Neural cell (in vitro differentiated cells): ENCODE data around the gene LTBP1. TPM values are rescaled to one million over a fixed set of nuclear protein-coding genes. Genes with fewer than 3 reads are reported as not detected.

Experiments used
- H2AFZ ChIP-seq: fragments of 200-600, 300-800 bp; sonication (generic), shearing (Covaris generic); 2 replicates; pipeline ENCODE4 v1.6.0; 2014; ENCODE audit warnings: low read depth, mild to moderate bottlenecking, antibody characterized with exemption, low read length, moderate library complexity
- H3F3A ChIP-seq: fragments of 200-600 bp; shearing (Covaris generic); 2 replicates; pipeline ENCODE4 v1.6.1; 2016; ENCODE audit warnings: mild to moderate bottlenecking, moderate library complexity, mixed read lengths, antibody characterized with exemption, low read length; ENCODE audit not compliant: insufficient read depth, poor library complexity, severe bottlenecking
- H3K27ac ChIP-seq: fragments of 200-600, 300-800 bp; sonication (generic), shearing (Covaris generic); 2 replicates; pipeline ENCODE4 v1.5.1; 2014; ENCODE audit warnings: mild to moderate bottlenecking, low read length, moderate library complexity
- H3K27me3 ChIP-seq: fragments of 300-800, 200-600 bp; sonication (generic), shearing (Covaris generic); 2 replicates; pipeline ENCODE4 v1.6.0; 2014; ENCODE audit warnings: mild to moderate bottlenecking, low read depth, low read length, moderate library complexity; ENCODE audit not compliant: insufficient read depth
- H3K36me3 ChIP-seq: fragments of 300-800, 200-600 bp; sonication (generic), shearing (Covaris generic); 2 replicates; pipeline ENCODE4 v1.5.1; 2014; ENCODE audit warnings: mild to moderate bottlenecking, antibody characterized with exemption, low read length, moderate library complexity; ENCODE audit not compliant: insufficient read depth
- H3K4me2 ChIP-seq: fragments of 300-800, 200-600 bp; sonication (generic), shearing (Covaris generic); 2 replicates; pipeline ENCODE4 v1.6.0; 2014; ENCODE audit warnings: mild to moderate bottlenecking, low read length
- H3K4me3 ChIP-seq: fragments of 300-800, 200-600 bp; sonication (generic), shearing (Covaris generic); 2 replicates; pipeline ENCODE4 v1.5.1; 2014; ENCODE audit warnings: mild to moderate bottlenecking, low read length, moderate library complexity
- H3K79me2 ChIP-seq: fragments of 200-600 bp; shearing (Covaris generic); replicated peaks from 2 replicates; pipeline ENCODE4 v1.6.0; 2014; ENCODE audit warnings: mild to moderate bottlenecking, low read length, moderate library complexity; ENCODE audit not compliant: insufficient read depth
- H3K9ac ChIP-seq: fragments of 300-800, 200-600 bp; sonication (generic), shearing (Covaris generic); 2 replicates; pipeline ENCODE4 v1.6.1; 2016; ENCODE audit warnings: mild to moderate bottlenecking, low read length, mixed read lengths
- H3K9me2 ChIP-seq: fragments of 200-600 bp; shearing (Covaris generic); 2 replicates; pipeline ENCODE4 v1.6.1; 2016; ENCODE audit warnings: mild to moderate bottlenecking, low read length, mixed read lengths; ENCODE audit not compliant: insufficient read depth
- H3K9me3 ChIP-seq: fragments of 200-600, 300-800 bp; sonication (generic), shearing (Covaris generic); 2 replicates; pipeline ENCODE4 v1.6.1; 2016; ENCODE audit warnings: mild to moderate bottlenecking, mixed run types, low read length, moderate library complexity, mixed read lengths
- H4K20me1 ChIP-seq: fragments of 200-600 bp; shearing (Covaris generic); 2 replicates; pipeline ENCODE4 v1.6.1; 2016; ENCODE audit warnings: mild to moderate bottlenecking, mixed run types; ENCODE audit not compliant: insufficient read depth
- CTCF ChIP-seq: fragments of 450-650 bp; IDR thresholded peaks from 2 replicates; pipeline ENCODE4 v1.5.1; 2014; ENCODE audit warnings: antibody characterized with exemption, mild to moderate bottlenecking, moderate library complexity; ENCODE audit not compliant: poor library complexity, severe bottlenecking
- EP300 ChIP-seq: fragments of 450-650 bp; conservative IDR thresholded peaks from 2 replicates; pipeline ENCODE4 v1.6.1; 2014; ENCODE audit warnings: antibody characterized with exemption, mild to moderate bottlenecking, moderate library complexity; ENCODE audit not compliant: poor library complexity, severe bottlenecking
- EZH2 ChIP-seq: fragments of 200-600, 300-800 bp; shearing (Covaris generic), sonication (generic); IDR thresholded peaks from 2 replicates; pipeline ENCODE4 v1.6.1; 2014; ENCODE audit warnings: antibody characterized with exemption, low read length, borderline replicate concordance, mild to moderate bottlenecking; ENCODE audit not compliant: insufficient read depth, poor library complexity, severe bottlenecking
- MXI1 ChIP-seq: fragments of 450-650 bp; conservative IDR thresholded peaks from 2 replicates; pipeline ENCODE4 v1.6.1; 2014; ENCODE audit warnings: antibody characterized with exemption, mild to moderate bottlenecking; ENCODE audit not compliant: poor library complexity, severe bottlenecking
- POLR2AphosphoS5 ChIP-seq: IDR thresholded peaks from 2 replicates; pipeline ENCODE4 v1.6.1; 2012
- RAD21 ChIP-seq: fragments of 450-650 bp; conservative IDR thresholded peaks from 2 replicates; pipeline ENCODE4 v1.6.1; 2014; ENCODE audit warnings: antibody characterized with exemption, mild to moderate bottlenecking, moderate library complexity
- SMC3 ChIP-seq: fragments of 450-650 bp; conservative IDR thresholded peaks from 2 replicates; pipeline ENCODE4 v1.6.1; 2014; ENCODE audit warnings: antibody characterized with exemption, mild to moderate bottlenecking, moderate library complexity; ENCODE audit not compliant: poor library complexity
- TAF1 ChIP-seq: IDR thresholded peaks from 2 replicates; pipeline ENCODE4 v1.6.1; 2012; ENCODE audit warnings: low read depth
- polyA plus RNA-seq: library from polyadenylated mRNA; depleted of rRNA; stranded (reverse); fragments of >200 nt; gene quantifications from 2 replicates; pipeline ENCODE4 v1.2.3, GENCODE V29; 2014
- TF ChIP-seq, protein P1 (sequence below): IDR thresholded peaks from 2 replicates; pipeline ENCODE4 v1.6.1; 2012; ENCODE audit warnings: borderline replicate concordance

The LTBP1 gene
- polyA plus RNA-seq, 1 donor from 2014 or later, result 1.8 TPM

DNA sequence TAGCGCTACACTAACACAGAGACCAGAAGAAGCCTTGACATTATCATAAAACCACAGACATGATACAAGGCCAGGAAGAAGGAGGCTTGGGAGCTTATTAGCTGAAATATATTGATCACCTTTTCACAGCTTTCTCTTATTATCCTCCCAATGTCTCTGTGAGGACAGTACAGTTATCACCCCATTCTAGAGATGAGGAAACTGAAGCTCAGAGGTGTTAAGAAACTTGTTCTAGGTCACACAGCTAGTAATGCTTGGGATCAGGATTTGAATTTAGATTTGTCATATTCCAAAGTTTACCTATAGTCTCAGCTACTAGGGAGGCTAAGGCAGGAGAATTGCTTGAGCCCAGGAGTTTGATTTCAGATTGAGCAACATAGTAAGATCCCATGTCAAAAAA is 44.6 kb upstream of the LTBP1 start:
- no peak overlapping the region for H2AFZ ChIP-seq

DNA sequence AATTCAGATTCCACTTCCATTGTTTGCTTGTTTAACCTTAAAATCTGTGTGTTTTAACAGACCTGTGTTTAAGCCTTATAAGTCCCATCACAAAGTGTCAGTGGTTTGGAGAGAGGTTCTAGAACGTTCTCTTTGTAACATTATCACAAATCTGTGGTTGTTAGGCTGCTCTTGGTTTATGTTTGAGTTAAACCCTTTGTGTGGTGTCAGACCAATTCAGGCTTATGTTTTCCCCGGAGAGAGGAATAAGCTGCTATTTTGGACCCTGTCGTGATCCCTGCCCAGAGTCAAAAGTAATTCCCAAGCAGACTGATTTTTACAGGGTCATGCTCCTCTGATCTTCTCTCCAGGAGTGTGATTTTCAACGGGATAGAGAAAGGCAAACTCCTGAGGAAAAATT is 43.8 kb upstream of the LTBP1 start:
- Histone ChIP-seq H2AFZ (no peak overlapping the region), H3F3A (no peaks in the 10 kb centered on the region), H3K27ac (no peak overlapping the region), H3K27me3 (no peaks in the 10 kb centered on the region), H3K4me3 (no peak overlapping the region), H3K9me2 (no peaks in the 10 kb centered on the region), H3K9ac (no peak overlapping the region), H3K9me3 (no peaks in the 10 kb centered on the region), H4K20me1 (no peaks in the 10 kb centered on the region), H3K36me3 (no peaks in the 10 kb centered on the region), H3K79me2 (no peaks in the 10 kb centered on the region), H3K4me2 (no peak overlapping the region)
- TF ChIP-seq EZH2 (no peak), TAF1 (no peak), RAD21 (no peak), CTCF (no peak), EP300 (no peak), POLR2AphosphoS5 (no peak), MXI1 (no peak), SMC3 (no peak)
- TF ChIP-seq, protein P1, sequence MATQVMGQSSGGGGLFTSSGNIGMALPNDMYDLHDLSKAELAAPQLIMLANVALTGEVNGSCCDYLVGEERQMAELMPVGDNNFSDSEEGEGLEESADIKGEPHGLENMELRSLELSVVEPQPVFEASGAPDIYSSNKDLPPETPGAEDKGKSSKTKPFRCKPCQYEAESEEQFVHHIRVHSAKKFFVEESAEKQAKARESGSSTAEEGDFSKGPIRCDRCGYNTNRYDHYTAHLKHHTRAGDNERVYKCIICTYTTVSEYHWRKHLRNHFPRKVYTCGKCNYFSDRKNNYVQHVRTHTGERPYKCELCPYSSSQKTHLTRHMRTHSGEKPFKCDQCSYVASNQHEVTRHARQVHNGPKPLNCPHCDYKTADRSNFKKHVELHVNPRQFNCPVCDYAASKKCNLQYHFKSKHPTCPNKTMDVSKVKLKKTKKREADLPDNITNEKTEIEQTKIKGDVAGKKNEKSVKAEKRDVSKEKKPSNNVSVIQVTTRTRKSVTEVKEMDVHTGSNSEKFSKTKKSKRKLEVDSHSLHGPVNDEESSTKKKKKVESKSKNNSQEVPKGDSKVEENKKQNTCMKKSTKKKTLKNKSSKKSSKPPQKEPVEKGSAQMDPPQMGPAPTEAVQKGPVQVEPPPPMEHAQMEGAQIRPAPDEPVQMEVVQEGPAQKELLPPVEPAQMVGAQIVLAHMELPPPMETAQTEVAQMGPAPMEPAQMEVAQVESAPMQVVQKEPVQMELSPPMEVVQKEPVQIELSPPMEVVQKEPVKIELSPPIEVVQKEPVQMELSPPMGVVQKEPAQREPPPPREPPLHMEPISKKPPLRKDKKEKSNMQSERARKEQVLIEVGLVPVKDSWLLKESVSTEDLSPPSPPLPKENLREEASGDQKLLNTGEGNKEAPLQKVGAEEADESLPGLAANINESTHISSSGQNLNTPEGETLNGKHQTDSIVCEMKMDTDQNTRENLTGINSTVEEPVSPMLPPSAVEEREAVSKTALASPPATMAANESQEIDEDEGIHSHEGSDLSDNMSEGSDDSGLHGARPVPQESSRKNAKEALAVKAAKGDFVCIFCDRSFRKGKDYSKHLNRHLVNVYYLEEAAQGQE, result no peak

More for the DNA sequence above, 44.6 kb upstream of the LTBP1 start:
- TF ChIP-seq SMC3, result no peak
- Histone ChIP-seq H4K20me1 (no peaks in the 10 kb centered on the region), H3K36me3 (no peaks in the 10 kb centered on the region), H3K27me3 (no peaks in the 10 kb centered on the region), H3K79me2 (no peaks in the 10 kb centered on the region), H3K9me3 (no peaks in the 10 kb centered on the region), H3F3A (no peaks in the 10 kb centered on the region), H3K9ac (no peak overlapping the region), H3K27ac (no peak overlapping the region), H3K9me2 (no peaks in the 10 kb centered on the region), H3K4me2 (no peak overlapping the region), H3K4me3 (no peak overlapping the region)

GRCh38 chr2:32904074-32904473 is 42.7 kb upstream of the LTBP1 start:
- H3K27ac ChIP-seq, result no peak overlapping the region
- no peaks in the 10 kb centered on the region for H3K79me2 ChIP-seq
- no peak overlapping the region for H2AFZ ChIP-seq
- no peak for TF ChIP-seq RAD21
- TF ChIP-seq POLR2AphosphoS5, result no peak
- TF ChIP-seq EZH2, result no peak
- TF ChIP-seq, protein P1, result no peak
- no peak for TF ChIP-seq TAF1
- no peak for TF ChIP-seq MXI1
- TF ChIP-seq SMC3, result no peak
- TF ChIP-seq CTCF, result no peak
- no peaks in the 10 kb centered on the region for H3K27me3 ChIP-seq
- H3K9me2 ChIP-seq, result no peaks in the 10 kb centered on the region
- no peak overlapping the region for H3K9ac ChIP-seq
- no peaks in the 10 kb centered on the region for H3K9me3 ChIP-seq
- no peaks in the 10 kb centered on the region for H3F3A ChIP-seq
- no peak overlapping the region for H3K4me2 ChIP-seq
- H3K36me3 ChIP-seq, result no peaks in the 10 kb centered on the region
- H3K4me3 ChIP-seq, result no peak overlapping the region
- no peaks in the 10 kb centered on the region for H4K20me1 ChIP-seq
